Prostate gland (tissue), 2 donors: ENCODE measurements around the gene EDAR.

Experiments
- CTCF ChIP-seq, 4 experiments: fragments of 200-600 bp in 2 of 4; fragments of 450-650 bp in 2 of 4; sonication (generic) in 2 of 4; IDR thresholded peaks; 1 replicate in 3 of 4; 2 replicates in 1 of 4; pipeline ENCODE4 v1.5.1; 2016 to 2019; ENCODE audit warnings: antibody characterized with exemption in 4 of 4, mild to moderate bottlenecking in 2 of 4, moderate library complexity in 2 of 4
- POLR2A ChIP-seq: fragments of 450-650 bp; IDR thresholded peaks from one replicate; pipeline ENCODE4 v1.6.1; 2016; ENCODE audit warnings: antibody characterized with exemption, mild to moderate bottlenecking
- POLR2AphosphoS5 ChIP-seq: sonication (generic); formaldehyde crosslinking; IDR thresholded peaks from one replicate; pipeline ENCODE4 v1.6.1; 2017; ENCODE audit warnings: antibody characterized with exemption

GRCh38 chr2:109013051-109013450 lies 24.0 kb upstream of the EDAR start:
- no peak for TF ChIP-seq CTCF (IDR thresholded peaks at IDR 0.05)
- TF ChIP-seq POLR2AphosphoS5 = no peak
- no peak for TF ChIP-seq POLR2A
